Ishikawa (cell line): ENCODE data around the gene RGS7.

Experiments
- CEBPB ChIP-seq: IDR thresholded peaks from 2 replicates; pipeline ENCODE4 v1.6.1; 2012
- CREB1 ChIP-seq: IDR thresholded peaks from 2 replicates; pipeline ENCODE4 v1.6.1; 2012; ENCODE audit warnings: low read depth
- EGR1 ChIP-seq: IDR thresholded peaks from 2 replicates; pipeline ENCODE4 v1.6.1; 2012
- EP300 ChIP-seq: IDR thresholded peaks from 2 replicates; pipeline ENCODE4 v1.6.1; 2012; ENCODE audit warnings: borderline replicate concordance
- FOXM1 ChIP-seq: IDR thresholded peaks from 2 replicates; pipeline ENCODE4 v1.6.1; 2012; ENCODE audit warnings: low read depth, borderline replicate concordance
- NFIC ChIP-seq: IDR thresholded peaks from 2 replicates; pipeline ENCODE4 v1.6.1; 2012
- RAD21 ChIP-seq: IDR thresholded peaks from 2 replicates; pipeline ENCODE4 v1.6.1; 2012; ENCODE audit warnings: low read depth
- TAF1 ChIP-seq: IDR thresholded peaks from 2 replicates; pipeline ENCODE4 v1.6.1; 2012; ENCODE audit warnings: low read depth, mild to moderate bottlenecking
- TCF12 ChIP-seq: IDR thresholded peaks from 2 replicates; pipeline ENCODE4 v1.6.1; 2012; ENCODE audit warnings: low read depth
- TEAD4 ChIP-seq: IDR thresholded peaks from 2 replicates; pipeline ENCODE4 v1.6.1; 2012
- YY1 ChIP-seq: IDR thresholded peaks from 2 replicates; pipeline ENCODE4 v1.6.1; 2012; ENCODE audit warnings: low read depth
- ZBTB7A ChIP-seq: IDR thresholded peaks from 2 replicates; pipeline ENCODE4 v1.6.1; 2012; ENCODE audit warnings: low read depth
- TF ChIP-seq, protein P1 (sequence below): IDR thresholded peaks from 2 replicates; pipeline ENCODE4 v1.6.1; 2012; ENCODE audit warnings: low read depth, mild to moderate bottlenecking
- TF ChIP-seq, protein P2 (sequence below): IDR thresholded peaks from 2 replicates; pipeline ENCODE4 v1.6.1; 2012
- TF ChIP-seq, protein P3 (sequence below): IDR thresholded peaks from 2 replicates; pipeline ENCODE4 v1.6.1; 2012

RGS7 gene

DNA sequence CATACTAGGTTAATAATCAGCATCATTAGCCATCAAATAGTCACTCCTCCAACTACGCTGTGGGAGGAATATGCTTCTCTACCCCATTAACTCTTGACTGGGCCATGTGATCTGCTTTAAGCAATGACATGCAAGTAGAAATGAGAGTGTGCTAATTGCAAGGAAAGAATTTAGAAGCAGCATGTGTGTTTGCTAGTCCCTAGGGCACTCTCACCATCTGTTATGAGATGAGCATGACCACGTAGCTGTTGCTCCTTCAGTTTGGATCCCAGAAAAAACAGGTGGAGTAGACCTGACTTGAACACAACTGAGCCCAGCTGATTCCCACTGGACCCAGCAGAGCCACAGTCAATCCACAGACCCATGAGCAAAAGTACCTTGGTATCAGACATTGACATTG, 19.7 kb upstream of the RGS7 start:
- TF ChIP-seq YY1, result no peak
- no peak for TF ChIP-seq FOXM1
- no peak for TF ChIP-seq RAD21
- TF ChIP-seq NFIC, result no peak
- TF ChIP-seq, protein P1, sequence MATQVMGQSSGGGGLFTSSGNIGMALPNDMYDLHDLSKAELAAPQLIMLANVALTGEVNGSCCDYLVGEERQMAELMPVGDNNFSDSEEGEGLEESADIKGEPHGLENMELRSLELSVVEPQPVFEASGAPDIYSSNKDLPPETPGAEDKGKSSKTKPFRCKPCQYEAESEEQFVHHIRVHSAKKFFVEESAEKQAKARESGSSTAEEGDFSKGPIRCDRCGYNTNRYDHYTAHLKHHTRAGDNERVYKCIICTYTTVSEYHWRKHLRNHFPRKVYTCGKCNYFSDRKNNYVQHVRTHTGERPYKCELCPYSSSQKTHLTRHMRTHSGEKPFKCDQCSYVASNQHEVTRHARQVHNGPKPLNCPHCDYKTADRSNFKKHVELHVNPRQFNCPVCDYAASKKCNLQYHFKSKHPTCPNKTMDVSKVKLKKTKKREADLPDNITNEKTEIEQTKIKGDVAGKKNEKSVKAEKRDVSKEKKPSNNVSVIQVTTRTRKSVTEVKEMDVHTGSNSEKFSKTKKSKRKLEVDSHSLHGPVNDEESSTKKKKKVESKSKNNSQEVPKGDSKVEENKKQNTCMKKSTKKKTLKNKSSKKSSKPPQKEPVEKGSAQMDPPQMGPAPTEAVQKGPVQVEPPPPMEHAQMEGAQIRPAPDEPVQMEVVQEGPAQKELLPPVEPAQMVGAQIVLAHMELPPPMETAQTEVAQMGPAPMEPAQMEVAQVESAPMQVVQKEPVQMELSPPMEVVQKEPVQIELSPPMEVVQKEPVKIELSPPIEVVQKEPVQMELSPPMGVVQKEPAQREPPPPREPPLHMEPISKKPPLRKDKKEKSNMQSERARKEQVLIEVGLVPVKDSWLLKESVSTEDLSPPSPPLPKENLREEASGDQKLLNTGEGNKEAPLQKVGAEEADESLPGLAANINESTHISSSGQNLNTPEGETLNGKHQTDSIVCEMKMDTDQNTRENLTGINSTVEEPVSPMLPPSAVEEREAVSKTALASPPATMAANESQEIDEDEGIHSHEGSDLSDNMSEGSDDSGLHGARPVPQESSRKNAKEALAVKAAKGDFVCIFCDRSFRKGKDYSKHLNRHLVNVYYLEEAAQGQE, result no peak
- TF ChIP-seq EP300, result no peak
- TF ChIP-seq EGR1, result no peak
- TF ChIP-seq ZBTB7A, result no peak
- no peak for TF ChIP-seq TEAD4

DNA sequence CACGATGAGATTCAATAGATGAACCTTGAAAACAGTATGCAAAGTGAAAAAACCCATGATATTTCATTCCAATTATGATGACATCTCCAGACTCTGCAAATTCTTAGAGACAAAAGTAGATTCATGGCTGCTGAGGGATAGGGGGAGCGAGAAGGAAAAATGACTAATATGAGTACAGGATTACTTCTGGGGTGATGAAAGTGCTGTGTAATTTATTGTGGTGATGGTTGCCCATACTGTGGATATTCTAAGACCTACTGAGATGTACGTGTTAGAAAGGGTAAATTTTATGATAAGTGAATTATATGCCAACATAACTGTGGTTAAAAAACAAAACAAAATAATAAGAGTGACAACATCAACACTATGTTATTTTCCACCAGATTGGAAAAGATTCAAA, 18.9 kb upstream of the RGS7 start:
- TF ChIP-seq ZBTB7A (no peak), RAD21 (no peak), FOXM1 (no peak), TEAD4 (no peak), CEBPB (no peak), TAF1 (no peak), EGR1 (no peak), YY1 (no peak), NFIC (no peak)
- TF ChIP-seq, protein P2, sequence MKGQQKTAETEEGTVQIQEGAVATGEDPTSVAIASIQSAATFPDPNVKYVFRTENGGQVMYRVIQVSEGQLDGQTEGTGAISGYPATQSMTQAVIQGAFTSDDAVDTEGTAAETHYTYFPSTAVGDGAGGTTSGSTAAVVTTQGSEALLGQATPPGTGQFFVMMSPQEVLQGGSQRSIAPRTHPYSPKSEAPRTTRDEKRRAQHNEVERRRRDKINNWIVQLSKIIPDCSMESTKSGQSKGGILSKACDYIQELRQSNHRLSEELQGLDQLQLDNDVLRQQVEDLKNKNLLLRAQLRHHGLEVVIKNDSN, result no peak
- TF ChIP-seq, protein P1, result no peak
- TF ChIP-seq, protein P3, sequence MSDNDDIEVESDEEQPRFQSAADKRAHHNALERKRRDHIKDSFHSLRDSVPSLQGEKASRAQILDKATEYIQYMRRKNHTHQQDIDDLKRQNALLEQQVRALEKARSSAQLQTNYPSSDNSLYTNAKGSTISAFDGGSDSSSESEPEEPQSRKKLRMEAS, result no peak

DNA sequence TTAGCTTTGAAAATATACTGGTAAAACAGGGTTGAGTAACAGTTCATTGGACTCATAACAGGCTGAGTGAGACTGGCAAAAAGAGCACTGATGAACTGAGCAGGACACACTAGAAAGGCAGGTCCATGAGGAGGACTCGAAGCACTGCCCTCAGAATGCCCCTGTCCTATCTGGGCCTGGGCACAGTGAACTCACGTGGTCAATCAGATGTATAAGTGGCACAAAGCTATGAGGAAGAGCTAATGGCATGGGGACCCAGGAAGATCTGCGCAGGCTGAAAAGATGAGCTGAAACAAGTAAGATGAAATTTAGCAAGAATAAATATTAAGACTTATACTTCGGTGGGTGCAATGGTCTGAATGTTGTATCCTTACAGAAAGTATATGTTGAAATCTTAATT, 9.2 kb upstream of the RGS7 start:
- no peak for TF ChIP-seq TAF1
- no peak for TF ChIP-seq TCF12
- TF ChIP-seq YY1, result no peak
- TF ChIP-seq EGR1, result no peak
- no peak for TF ChIP-seq RAD21
- TF ChIP-seq, protein P3, result no peak
- TF ChIP-seq ZBTB7A, result no peak
- no peak for TF ChIP-seq NFIC
- TF ChIP-seq TEAD4, result no peak
- TF ChIP-seq FOXM1, result no peak
- no peak for TF ChIP-seq CREB1
- TF ChIP-seq, protein P2, result no peak
- no peak for TF ChIP-seq EP300
- no peak for TF ChIP-seq CEBPB
- TF ChIP-seq, protein P1, result no peak

DNA sequence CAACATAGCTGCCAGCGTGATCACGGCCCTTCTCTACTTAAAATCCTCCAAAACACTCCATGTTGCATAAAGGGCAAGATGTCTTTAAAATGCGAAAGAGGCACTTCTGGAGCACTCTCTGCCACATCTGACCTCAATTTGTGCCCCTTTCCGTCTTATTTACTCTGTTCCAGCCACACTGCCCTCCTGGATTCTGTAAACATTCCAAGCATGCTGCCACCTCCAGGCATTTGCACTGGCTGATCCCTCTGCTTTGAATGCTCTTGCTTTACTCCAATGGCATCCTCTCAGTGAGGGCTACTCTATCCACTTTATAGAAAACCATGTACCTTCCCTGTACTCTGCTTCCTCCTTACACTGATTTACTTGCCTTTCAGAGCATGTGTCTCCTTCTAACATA, 5.3 kb upstream of the RGS7 start:
- TF ChIP-seq TEAD4, result no peak
- TF ChIP-seq EP300, result no peak
- TF ChIP-seq, protein P1, result no peak
- TF ChIP-seq, protein P2, result no peak
- no peak for TF ChIP-seq CREB1
- TF ChIP-seq RAD21, result no peak
- TF ChIP-seq EGR1, result no peak
- no peak for TF ChIP-seq CEBPB
